Measurements from ENCODE around the gene NEK4. TPM values are rescaled to one million over a fixed set of nuclear protein-coding genes. Genes with fewer than 3 reads are reported as not detected.

NEK4 gene
- total and polyA plus RNA-seq, 2 of the 13 experiments (the other 11 are each of a cell fraction or from before 2014, with no cell fraction given) = 16.5 to 38.0 TPM

- TF ChIP-seq LBX2 (CRISPR knock-in tag; IDR thresholded peaks at IDR 0.05; ENCODE audit: borderline replicate concordance) (no peak), NBN (conservative IDR thresholded peaks at IDR 0.05) (no peak), POGK (CRISPR knock-in tag; conservative IDR thresholded peaks at IDR 0.05) (no peak), THAP7 (CRISPR knock-in tag; IDR thresholded peaks at IDR 0.05) (no peak), ZNF800 (CRISPR knock-in tag; IDR thresholded peaks at IDR 0.05) (no peak), ATF3 (CRISPR knock-in tag; IDR thresholded peaks at IDR 0.05) (no peak), SRF (IDR thresholded peaks at IDR 0.05; ENCODE audit: low read depth, low read length) (no peak), PLRG1 (conservative IDR thresholded peaks at IDR 0.05) (no peak), ATF2 (CRISPR knock-in tag; IDR thresholded peaks at IDR 0.05) (no peak), ZBTB10 (CRISPR knock-in tag; IDR thresholded peaks at IDR 0.05; ENCODE audit: borderline replicate concordance) (peak; percentile 74; the same call in 1 of the 2 replicates), POLR2A (IDR thresholded peaks at IDR 0.05; ENCODE audit: insufficient read depth in 1 of 2, low read depth in 2 of 2, low read length in 2 of 2) (no peak), BORCS8-MEF2B (CRISPR knock-in tag; IDR thresholded peaks at IDR 0.05) (peak; percentile 53; the same call in 1 of the 2 replicates), MATR3 (CRISPR knock-in tag; IDR thresholded peaks at IDR 0.05) (no peak), ZNF3 (CRISPR knock-in tag; IDR thresholded peaks at IDR 0.05) (no peak), CEBPB (IDR thresholded peaks at IDR 0.05; ENCODE audit: borderline replicate concordance, low read depth, low read length) (no peak), NFKBIZ (CRISPR knock-in tag; IDR thresholded peaks at IDR 0.05) (no peak), ZBTB38 (CRISPR knock-in tag; IDR thresholded peaks at IDR 0.05) (no peak), ZNF414 (CRISPR knock-in tag; IDR thresholded peaks at IDR 0.05) (0 out of 2 replicates have a peak, but pooled peaks have one; percentile 47), ZNF160 (CRISPR knock-in tag; IDR thresholded peaks at IDR 0.05) (no peak), GLI4 (CRISPR knock-in tag; IDR thresholded peaks at IDR 0.05; ENCODE audit: borderline replicate concordance) (no peak), ZNF557 (CRISPR knock-in tag; IDR thresholded peaks at IDR 0.05) (no peak), NFE2 (CRISPR knock-in tag; IDR thresholded peaks at IDR 0.05) (no peak)
Observed at GRCh38 chr3:52792413-52792812, 21.7 kb upstream of the NEK4 start (continued).

All from HepG2 (cell line).